Measurements from ENCODE around the gene FLT1. TPM values are rescaled to one million over a fixed set of nuclear protein-coding genes. Genes with fewer than 3 reads are reported as not detected.

Gene FLT1
- total RNA-seq, 1 experiment from 2014 or later: 0.25 TPM

DNA sequence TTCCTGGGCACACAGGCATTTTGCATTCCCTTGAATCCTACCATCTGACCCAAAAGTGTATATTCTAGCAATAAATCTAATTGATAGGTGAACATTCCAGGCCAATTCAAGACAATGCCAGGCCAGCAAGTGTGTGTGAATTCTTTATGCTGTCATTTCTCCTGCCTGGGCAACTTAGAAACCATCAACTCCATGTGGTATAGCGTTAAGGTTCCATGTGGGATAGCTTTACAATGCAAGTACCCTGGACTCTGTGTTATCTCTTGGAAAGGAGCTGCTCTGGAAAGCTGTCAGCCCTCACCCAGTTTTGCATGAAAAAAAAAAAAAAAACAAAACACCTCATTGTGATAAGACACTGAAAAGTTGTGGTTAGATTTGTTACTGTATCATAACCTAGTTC, 15.6 kb upstream of the FLT1 start (continued):
- TF ChIP-seq, protein P1, sequence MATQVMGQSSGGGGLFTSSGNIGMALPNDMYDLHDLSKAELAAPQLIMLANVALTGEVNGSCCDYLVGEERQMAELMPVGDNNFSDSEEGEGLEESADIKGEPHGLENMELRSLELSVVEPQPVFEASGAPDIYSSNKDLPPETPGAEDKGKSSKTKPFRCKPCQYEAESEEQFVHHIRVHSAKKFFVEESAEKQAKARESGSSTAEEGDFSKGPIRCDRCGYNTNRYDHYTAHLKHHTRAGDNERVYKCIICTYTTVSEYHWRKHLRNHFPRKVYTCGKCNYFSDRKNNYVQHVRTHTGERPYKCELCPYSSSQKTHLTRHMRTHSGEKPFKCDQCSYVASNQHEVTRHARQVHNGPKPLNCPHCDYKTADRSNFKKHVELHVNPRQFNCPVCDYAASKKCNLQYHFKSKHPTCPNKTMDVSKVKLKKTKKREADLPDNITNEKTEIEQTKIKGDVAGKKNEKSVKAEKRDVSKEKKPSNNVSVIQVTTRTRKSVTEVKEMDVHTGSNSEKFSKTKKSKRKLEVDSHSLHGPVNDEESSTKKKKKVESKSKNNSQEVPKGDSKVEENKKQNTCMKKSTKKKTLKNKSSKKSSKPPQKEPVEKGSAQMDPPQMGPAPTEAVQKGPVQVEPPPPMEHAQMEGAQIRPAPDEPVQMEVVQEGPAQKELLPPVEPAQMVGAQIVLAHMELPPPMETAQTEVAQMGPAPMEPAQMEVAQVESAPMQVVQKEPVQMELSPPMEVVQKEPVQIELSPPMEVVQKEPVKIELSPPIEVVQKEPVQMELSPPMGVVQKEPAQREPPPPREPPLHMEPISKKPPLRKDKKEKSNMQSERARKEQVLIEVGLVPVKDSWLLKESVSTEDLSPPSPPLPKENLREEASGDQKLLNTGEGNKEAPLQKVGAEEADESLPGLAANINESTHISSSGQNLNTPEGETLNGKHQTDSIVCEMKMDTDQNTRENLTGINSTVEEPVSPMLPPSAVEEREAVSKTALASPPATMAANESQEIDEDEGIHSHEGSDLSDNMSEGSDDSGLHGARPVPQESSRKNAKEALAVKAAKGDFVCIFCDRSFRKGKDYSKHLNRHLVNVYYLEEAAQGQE (IDR thresholded peaks at IDR 0.05; ENCODE audit: low read depth): no peak
- TF ChIP-seq, protein P2, sequence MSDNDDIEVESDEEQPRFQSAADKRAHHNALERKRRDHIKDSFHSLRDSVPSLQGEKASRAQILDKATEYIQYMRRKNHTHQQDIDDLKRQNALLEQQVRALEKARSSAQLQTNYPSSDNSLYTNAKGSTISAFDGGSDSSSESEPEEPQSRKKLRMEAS (IDR thresholded peaks at IDR 0.05): no peak
- TF ChIP-seq SP1 (IDR thresholded peaks at IDR 0.05; ENCODE audit: low read depth): no peak
- no peak for TF ChIP-seq POLR2A (IDR thresholded peaks at IDR 0.05; ENCODE audit: borderline replicate concordance, extremely low read depth, insufficient read depth, insufficient read length)

DNA sequence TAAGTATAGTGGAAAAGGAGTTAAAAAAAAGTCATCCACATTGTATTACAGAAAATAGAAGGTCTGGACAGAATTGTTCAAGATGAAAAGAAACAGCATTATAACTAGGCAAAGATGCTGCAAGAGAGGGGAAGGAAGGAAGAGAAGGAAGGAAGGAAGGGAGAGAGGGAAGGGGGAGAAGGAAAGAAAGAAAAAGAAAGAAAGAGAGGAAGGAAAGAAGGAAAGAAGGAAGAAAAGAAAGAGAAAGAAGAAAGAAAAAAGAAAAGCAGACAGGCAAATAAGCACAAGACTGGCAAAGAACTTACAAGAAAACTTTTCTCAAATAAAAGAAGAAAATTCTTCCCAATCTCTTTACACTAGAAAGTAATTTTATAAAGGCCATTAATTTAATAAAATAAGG, 15.1 kb upstream of the FLT1 start:
- Histone ChIP-seq H3K79me2 (ENCODE audit: insufficient read depth, low read length) (no peaks in the 10 kb centered on the region), H3K4me2 (ENCODE audit: low read length) (no peak overlapping the region), H3K27ac (ENCODE audit: low read depth, low read length) (no peak overlapping the region), H3K4me3 (replicated peaks in 1 of 2; ENCODE audit: low read depth in 1 of 2, low read length in 2 of 2) (no peak overlapping the region), H3K36me3 (ENCODE audit: control insufficient read depth in 1 of 2, insufficient read depth in 2 of 2, low read length in 2 of 2) (no peaks in the 10 kb centered on the region), H2AFZ (ENCODE audit: low read depth, low read length, poor library complexity, severe bottlenecking) (no peak overlapping the region), H3K9me3 (ENCODE audit: control insufficient read depth in 1 of 2, insufficient read depth in 1 of 2, low read depth in 1 of 2, low read length in 2 of 2) (no peaks in the 10 kb centered on the region), H3K9ac (ENCODE audit: low read length) (no peak overlapping the region), H4K20me1 (ENCODE audit: insufficient read depth) (no peaks in the 10 kb centered on the region), H3K27me3 (ENCODE audit: insufficient read depth, low read length) (no peaks in the 10 kb centered on the region), H3K9me2 (ENCODE audit: insufficient read depth) (no peaks in the 10 kb centered on the region), H3K4me1 (ENCODE audit: control insufficient read depth in 1 of 2, insufficient read depth in 2 of 2, low read length in 2 of 2) (no peaks in the 10 kb centered on the region)
- ATAC-seq: no peak
- RAD21 ChIA-PET (ENCODE audit: low non-redundant PET in 1 of 2, low total read pairs in 2 of 2, uncharacterized antibody in 2 of 2, unreplicated experiment in 2 of 2): no interaction called here
- CTCF ChIA-PET: no interaction called here
- intact Hi-C loops (cut with micrococcal nuclease): no loop called here
- no peak for TF ChIP-seq TCF7L2 (IDR thresholded peaks at IDR 0.05; ENCODE audit: borderline replicate concordance, extremely low read depth, insufficient read depth, insufficient read length)
- no peak for TF ChIP-seq EZH2phosphoT487 (IDR thresholded peaks at IDR 0.05; ENCODE audit: borderline replicate concordance)
- POLR2A ChIA-PET: no interaction called here
- no TSS peak for BruUV-seq (replicated peaks)
- no peak for DNase-seq (ENCODE audit: low read depth, low spot score)
